ENCODE data around the gene NISCH.

GRCh38 chr3:52477796-52478095 lies 22.3 kb downstream of the NISCH start:
- no peak for TF ChIP-seq CTCF (IDR thresholded peaks at IDR 0.05)
- no peak for TF ChIP-seq POLR2A (IDR thresholded peaks at IDR 0.05)
- TF ChIP-seq EP300 (IDR thresholded peaks at IDR 0.05): no peak

Measured in ovary (tissue), 3 donors.